OCI-LY1 (cell line): Measurements from ENCODE around the gene CD79A.

Source experiments
- H2AFZ ChIP-seq: fragments of 200-600 bp; sonication (generic), shearing (Covaris generic); 2 replicates; pipeline ENCODE4 v1.6.0; 2014; ENCODE audit warnings: antibody characterized with exemption, mild to moderate bottlenecking, low read length
- H3F3A ChIP-seq: fragments of 200-600 bp; sonication (generic), shearing (Covaris generic); 2 replicates; pipeline ENCODE4 v1.6.0; 2014; ENCODE audit warnings: mild to moderate bottlenecking, antibody characterized with exemption, low read length, moderate library complexity; ENCODE audit not compliant: insufficient read depth
- H3K27ac ChIP-seq: fragments of 200-600 bp; sonication (generic); 2 replicates; pipeline ENCODE4 v1.5.1; 2014; ENCODE audit warnings: low read length, mixed run types, mild to moderate bottlenecking, low read depth; ENCODE audit not compliant: poor library complexity, severe bottlenecking
- H3K27me3 ChIP-seq: fragments of 200-600 bp; sonication (generic); 2 replicates; pipeline ENCODE4 v1.6.0; 2014; ENCODE audit warnings: antibody characterized with exemption, mild to moderate bottlenecking, low read length, moderate library complexity; ENCODE audit not compliant: insufficient read depth
- H3K36me3 ChIP-seq: fragments of 200-600 bp; sonication (generic); 2 replicates; pipeline ENCODE4 v1.6.1; 2014; ENCODE audit warnings: mild to moderate bottlenecking, antibody characterized with exemption, low read length, moderate library complexity, mixed read lengths; ENCODE audit not compliant: insufficient read depth
- H3K4me1 ChIP-seq: fragments of 200-600 bp; sonication (generic); 2 replicates; pipeline ENCODE4 v1.5.1; 2014; ENCODE audit warnings: mild to moderate bottlenecking, low read length, moderate library complexity; ENCODE audit not compliant: insufficient read depth, severe bottlenecking
- H3K4me2 ChIP-seq: fragments of 200-600 bp; sonication (generic), shearing (Covaris generic); 2 replicates; pipeline ENCODE4 v1.6.1; 2014; ENCODE audit warnings: low read length
- H3K4me3 ChIP-seq: fragments of 200-600 bp; sonication (generic); 2 replicates; pipeline ENCODE4 v1.5.1; 2014; ENCODE audit warnings: low read length, low read depth, mild to moderate bottlenecking, mixed read lengths; ENCODE audit not compliant: poor library complexity, severe bottlenecking
- H3K79me2 ChIP-seq: fragments of 200-600 bp; shearing (Covaris generic); 2 replicates; pipeline ENCODE4 v1.6.1; 2016; ENCODE audit warnings: mixed run types, low read length, mixed read lengths; ENCODE audit not compliant: insufficient read depth
- H3K9ac ChIP-seq: fragments of 200-600 bp; sonication (generic), shearing (Covaris generic); 2 replicates; pipeline ENCODE4 v1.6.1; 2014; ENCODE audit warnings: mild to moderate bottlenecking, low read length, mixed read lengths
- H3K9me2 ChIP-seq: fragments of 200-600 bp; sonication (generic), shearing (Covaris generic); 2 replicates; pipeline ENCODE4 v1.6.1; 2014; ENCODE audit warnings: low read depth, mild to moderate bottlenecking, low read length, mixed read lengths
- H3K9me3 ChIP-seq: fragments of 200-600 bp; shearing (Covaris generic); 2 replicates; pipeline ENCODE4 v1.6.1; 2014; ENCODE audit warnings: low read length, mixed read lengths
- H4K20me1 ChIP-seq: fragments of 200-600 bp; sonication (generic), shearing (Covaris generic); 2 replicates; pipeline ENCODE4 v1.6.0; 2016; ENCODE audit warnings: mild to moderate bottlenecking, low read length; ENCODE audit not compliant: insufficient read depth
- CTCF ChIP-seq: fragments of 200-600 bp; sonication (generic), shearing (Covaris generic); IDR thresholded peaks from 2 replicates; pipeline ENCODE4 v1.5.1; 2017; ENCODE audit warnings: mild to moderate bottlenecking, antibody characterized with exemption, low read length, moderate library complexity, mixed read lengths
- EZH2 ChIP-seq: fragments of 200-600 bp; sonication (generic), shearing (Covaris generic); IDR thresholded peaks from 2 replicates; pipeline ENCODE4 v1.8.0; 2017; ENCODE audit warnings: borderline replicate concordance, mixed run types, mild to moderate bottlenecking, antibody characterized with exemption, low read length, moderate library complexity, mixed read lengths

CD79A gene

GRCh38 chr19:41915776-41916414 lies 38.8 kb downstream of the CD79A start:
- no peaks in the 10 kb centered on the region for H3K4me1 ChIP-seq
- H3K9me3 ChIP-seq, result no peaks in the 10 kb centered on the region
- no peaks in the 10 kb centered on the region for H3K9me2 ChIP-seq
- H3K4me3 ChIP-seq, result no peak overlapping the region
- H4K20me1 ChIP-seq, result no peaks in the 10 kb centered on the region
- H3F3A ChIP-seq, result no peaks in the 10 kb centered on the region
- no peak for TF ChIP-seq EZH2
- TF ChIP-seq CTCF, result no peak
- no peaks in the 10 kb centered on the region for H3K79me2 ChIP-seq
- H2AFZ ChIP-seq, result no peak overlapping the region
- H3K9ac ChIP-seq, result no peak overlapping the region
- H3K4me2 ChIP-seq, result no peak overlapping the region
- no peaks in the 10 kb centered on the region for H3K36me3 ChIP-seq
- H3K27ac ChIP-seq, result no peak overlapping the region
- H3K27me3 ChIP-seq, result peaks cover 26% of the 10 kb centered on the region

- no peak overlapping the region for H3K4me2 ChIP-seq
- H3K9me2 ChIP-seq, result no peaks in the 10 kb centered on the region
- no peak overlapping the region for H3K27ac ChIP-seq
- no peak overlapping the region for H3K4me3 ChIP-seq
- H3K27me3 ChIP-seq, result peaks cover 13% of the 10 kb centered on the region
- H2AFZ ChIP-seq, result no peak overlapping the region
- no peaks in the 10 kb centered on the region for H3K4me1 ChIP-seq
- no peaks in the 10 kb centered on the region for H3K9me3 ChIP-seq
- no peak overlapping the region for H3K9ac ChIP-seq
- H3K36me3 ChIP-seq, result no peaks in the 10 kb centered on the region
- no peaks in the 10 kb centered on the region for H3K79me2 ChIP-seq
- H4K20me1 ChIP-seq, result no peaks in the 10 kb centered on the region
- TF ChIP-seq EZH2, result no peak
- no peak for TF ChIP-seq CTCF
- no peaks in the 10 kb centered on the region for H3F3A ChIP-seq
Observed at GRCh38 chr19:41917676-41918075, 40.6 kb downstream of the CD79A start.

- Histone ChIP-seq H3K9me2 (no peaks in the 10 kb centered on the region), H3F3A (no peaks in the 10 kb centered on the region), H3K36me3 (no peaks in the 10 kb centered on the region), H3K4me3 (no peak overlapping the region), H3K9ac (no peak overlapping the region), H2AFZ (no peak overlapping the region), H3K4me2 (no peak overlapping the region), H3K4me1 (no peaks in the 10 kb centered on the region), H3K27me3 (peaks cover 13% of the 10 kb centered on the region), H3K79me2 (no peaks in the 10 kb centered on the region), H4K20me1 (no peaks in the 10 kb centered on the region), H3K9me3 (no peaks in the 10 kb centered on the region), H3K27ac (no peak overlapping the region)
- no peak for TF ChIP-seq CTCF
- TF ChIP-seq EZH2, result no peak
Observed at GRCh38 chr19:41918095-41918494, 41.0 kb downstream of the CD79A start.
